Gastrocnemius medialis (tissue), 4 donors: ENCODE results near the gene NPS. TPM values are rescaled to one million over a fixed set of nuclear protein-coding genes. Genes with fewer than 3 reads are reported as not detected.

Experiments
- ATAC-seq, 2 donors: fragments of 150-250 bp; one replicate each; pipeline ENCODE4 v1.9.1; 2016
- DNase-seq, 2 donors: peaks; one replicate each; pipeline ENCODE4 v3.0.0-alpha.2; 2019
- H3K27ac ChIP-seq, 4 donors: fragments of 200-600 bp; sonication (generic); 1 replicate in 1 of 4; 2 replicates in 3 of 4; pipeline ENCODE4 v1.5.1; 2016 to 2018; ENCODE audit warnings: mild to moderate bottlenecking in 2 of 4, moderate library complexity in 1 of 4
- H3K27me3 ChIP-seq, 3 donors: fragments of 200-600 bp; sonication (generic) in 2 of 3; 1 replicate in 1 of 3; 2 replicates in 2 of 3; pipeline versions ENCODE4 v1.5.1 to v1.6.0; 2016 to 2019; ENCODE audit warnings: mild to moderate bottlenecking in 1 of 3, moderate library complexity in 1 of 3
- H3K36me3 ChIP-seq, 2 donors: fragments of 200-600 bp; sonication (generic) in 1 of 2; one replicate each; pipeline ENCODE4 v1.5.1; 2017 to 2018
- H3K4me1 ChIP-seq, 2 donors: fragments of 200-600 bp; sonication (generic) in 1 of 2; one replicate each; pipeline ENCODE4 v1.5.1; 2016 to 2017; ENCODE audit warnings: mild to moderate bottlenecking in 2 of 2
- H3K4me3 ChIP-seq, 4 donors: fragments of 200-600 bp; sonication (generic) in 3 of 4; 1 replicate in 1 of 4; 2 replicates in 3 of 4; pipeline ENCODE4 v1.5.1; 2016 to 2019; ENCODE audit warnings: mild to moderate bottlenecking in 2 of 4
- H3K9me3 ChIP-seq, 3 donors: fragments of 200-600 bp; sonication (generic) in 2 of 3; 1 replicate in 1 of 3; 2 replicates in 2 of 3; pipeline ENCODE4 v1.5.1; 2016 to 2019
- CTCF ChIP-seq, 5 experiments: fragments of 450-650 bp in 3 of 5; fragments of 200-600 bp in 2 of 5; sonication (generic) in 2 of 5; IDR thresholded peaks in 4 of 5; conservative IDR thresholded peaks in 1 of 5; 1 replicate in 4 of 5; 2 replicates in 1 of 5; pipeline ENCODE4 v1.5.1; 2016 to 2019; ENCODE audit warnings: antibody characterized with exemption in 5 of 5, mild to moderate bottlenecking in 3 of 5, moderate library complexity in 3 of 5
- POLR2A ChIP-seq, 2 donors: fragments of 450-650 bp; IDR thresholded peaks; one replicate each; pipeline ENCODE4 v1.6.1; 2017; ENCODE audit warnings: antibody characterized with exemption in 2 of 2, mild to moderate bottlenecking in 2 of 2, moderate library complexity in 2 of 2
- in situ Hi-C, 4 donors: fragments of 200-750 bp; cut with MboI; loops; one replicate each; pipeline versions ENCODE4 v1.15.0 to v1.8.0; 2017; ENCODE audit warnings: low sequenced_read_pairs in 4 of 4
- intact Hi-C: fragments of 100-400 bp; cut with DNase I; formaldehyde crosslinking; loops from one replicate; pipeline ENCODE4 v1.15.1; 2023; ENCODE audit warnings: low total_unique reads
- total RNA-seq, 4 donors: library from RNA; depleted of rRNA; stranded (reverse); fragments of >200 nt; gene quantifications; one replicate each; pipeline versions ENCODE4 v1.1.0 to v1.2.3, GENCODE V29; 2016

NPS gene
- total RNA-seq, 4 donors from 2014 or later: not detected

GRCh38 chr10:127577376-127578258 is 28.5 kb downstream of the NPS start:
- H3K4me3 ChIP-seq: no peak overlapping the region
- H3K9me3 ChIP-seq: no peaks in the 10 kb centered on the region
- H3K4me1 ChIP-seq: peaks cover 0 to 3% of the 10 kb centered on the region in 2 donors
- in situ Hi-C loops: no loop called here
- no peak for TF ChIP-seq CTCF (IDR thresholded peaks at IDR 0.05 in 4 of 5, conservative IDR thresholded peaks at IDR 0.05 in 1 of 5)
- TF ChIP-seq POLR2A (IDR thresholded peaks at IDR 0.05): no peak
- H3K27me3 ChIP-seq: no peaks in the 10 kb centered on the region
- ATAC-seq: no peak
- intact Hi-C loops: no loop called here
- H3K36me3 ChIP-seq: no peaks in the 10 kb centered on the region
- DNase-seq: no peak
- H3K27ac ChIP-seq: no peak overlapping the region

- in situ Hi-C loops: no loop called here
- H3K4me3 ChIP-seq: no peak overlapping the region
- DNase-seq (no peak), ATAC-seq (peak in 1 of 2 donors; percentile 47)
- peak overlapping the region; percentile 11 to 37 (median 19) for H3K27ac ChIP-seq
- TF ChIP-seq CTCF (IDR thresholded peaks at IDR 0.05 in 4 of 5, conservative IDR thresholded peaks at IDR 0.05 in 1 of 5) (no peak), POLR2A (IDR thresholded peaks at IDR 0.05) (no peak)
- no peaks in the 10 kb centered on the region for H3K36me3 ChIP-seq
- H3K27me3 ChIP-seq: no peaks in the 10 kb centered on the region
- H3K4me1 ChIP-seq: peaks cover 0 to 3% of the 10 kb centered on the region in 2 donors
- intact Hi-C loops: no loop called here
- no peaks in the 10 kb centered on the region for H3K9me3 ChIP-seq
These were observed 29.3 kb downstream of the NPS start for GRCh38 chr10:127578259-127578960.

- no peaks in the 10 kb centered on the region for H3K27me3 ChIP-seq
- H3K4me3 ChIP-seq: no peak overlapping the region
- H3K4me1 ChIP-seq: peaks cover 0 to 3% of the 10 kb centered on the region in 2 donors
- H3K9me3 ChIP-seq: no peaks in the 10 kb centered on the region
- TF ChIP-seq POLR2A (IDR thresholded peaks at IDR 0.05) (no peak), CTCF (IDR thresholded peaks at IDR 0.05 in 4 of 5, conservative IDR thresholded peaks at IDR 0.05 in 1 of 5) (no peak)
- ATAC-seq: no peak
- intact Hi-C loops (no loop called here), in situ Hi-C loops (no loop called here)
- no peaks in the 10 kb centered on the region for H3K36me3 ChIP-seq
- DNase-seq: no peak
- peak overlapping the region in 3 of 4 donors; percentile 11 to 37 (median 16) for H3K27ac ChIP-seq
These were observed 29.8 kb downstream of the NPS start for GRCh38 chr10:127578961-127579305.

GRCh38 chr10:127579640-127580039 is 30.5 kb downstream of the NPS start:
- in situ Hi-C loops (no loop called here), intact Hi-C loops (no loop called here)
- no peak overlapping the region for H3K4me3 ChIP-seq
- H3K27ac ChIP-seq: no peak overlapping the region
- peaks cover 0 to 3% of the 10 kb centered on the region in 2 donors for H3K4me1 ChIP-seq
- no peaks in the 10 kb centered on the region for H3K9me3 ChIP-seq
- DNase-seq (no peak), ATAC-seq (no peak)
- H3K27me3 ChIP-seq: no peaks in the 10 kb centered on the region
- TF ChIP-seq CTCF (IDR thresholded peaks at IDR 0.05 in 4 of 5, conservative IDR thresholded peaks at IDR 0.05 in 1 of 5): no peak
- TF ChIP-seq POLR2A (IDR thresholded peaks at IDR 0.05): no peak
- no peaks in the 10 kb centered on the region for H3K36me3 ChIP-seq
